Breast epithelium (tissue), 3 donors: ENCODE data around the gene SLC6A3.

Experiments
- CTCF ChIP-seq, 3 donors: fragments of 450-650 bp; IDR thresholded peaks; one replicate each; pipeline ENCODE4 v1.5.1; 2016 to 2017; ENCODE audit warnings: antibody characterized with exemption in 3 of 3, mild to moderate bottlenecking in 3 of 3, moderate library complexity in 3 of 3
- POLR2A ChIP-seq: fragments of 450-650 bp; IDR thresholded peaks from one replicate; pipeline ENCODE4 v1.6.1; 2016; ENCODE audit warnings: antibody characterized with exemption, mild to moderate bottlenecking, moderate library complexity
- POLR2AphosphoS5 ChIP-seq, 3 donors: sonication (generic); formaldehyde crosslinking; IDR thresholded peaks; one replicate each; pipeline ENCODE4 v1.6.1; 2017; ENCODE audit warnings: antibody characterized with exemption in 3 of 3

- TF ChIP-seq POLR2AphosphoS5 (IDR thresholded peaks at IDR 0.05) (no peak), CTCF (IDR thresholded peaks at IDR 0.05) (no peak), POLR2A (no peak)
Measured at GRCh38 chr5:1432296-1432695, 12.9 kb downstream of the SLC6A3 start.
